ENCODE data around the gene FAT1.

FAT1 gene

GRCh38 chr4:186592966-186593586 lies 130.6 kb downstream of the FAT1 start:
- peaks cover 31 to 48% of the 10 kb centered on the region in 2 experiments for H3K36me3 ChIP-seq (ENCODE audit: control insufficient read depth in 1 of 2, insufficient read depth in 2 of 2, low read length in 2 of 2)
- no peak overlapping the region for H4K8ac ChIP-seq (ENCODE audit: low read depth, low read length)
- H3K4me2 ChIP-seq (ENCODE audit: low read length) = no peak overlapping the region
- no peak overlapping the region for H3K18ac ChIP-seq (ENCODE audit: low read length)
- no peak overlapping the region for H2BK120ac ChIP-seq (ENCODE audit: insufficient read depth, low read length, poor library complexity)
- no peak overlapping the region for H4K12ac ChIP-seq (ENCODE audit: low read depth, low read length)
- no peak overlapping the region for H2AK5ac ChIP-seq (ENCODE audit: low read length)
- H3K79me2 ChIP-seq (ENCODE audit: control insufficient read depth, insufficient read depth, low read length, poor library complexity) = no peaks in the 10 kb centered on the region
- H3K27ac ChIP-seq (ENCODE audit: low read depth, low read length) = no peak overlapping the region
- no peak for DNase-seq
- no peaks in the 10 kb centered on the region for H3K79me1 ChIP-seq (ENCODE audit: low read length)
- H3K4me3 ChIP-seq (ENCODE audit: low read depth, low read length) = no peak overlapping the region
- no peak overlapping the region for H3K23ac ChIP-seq (ENCODE audit: low read length)
- H3K14ac ChIP-seq (ENCODE audit: low read length) = no peak overlapping the region
- no peak overlapping the region for H2BK12ac ChIP-seq (ENCODE audit: low read length)
- no peak overlapping the region for H3K9ac ChIP-seq (ENCODE audit: low read length)
- H2AFZ ChIP-seq (ENCODE audit: insufficient read depth, low read length, poor library complexity) = no peak overlapping the region
- no peaks in the 10 kb centered on the region for H3K27me3 ChIP-seq (ENCODE audit: insufficient read depth, low read length)
- WGBS (ENCODE audit: extremely low coverage, insufficient coverage, insufficient read length) = no CpG with 5 or more reads among the region's 13 CpGs
- no peak overlapping the region for H4K91ac ChIP-seq (ENCODE audit: low read depth, low read length)
- H3K4me1 ChIP-seq (ENCODE audit: control insufficient read depth in 1 of 2, insufficient read depth in 2 of 2, low read length in 2 of 2) = no peaks in the 10 kb centered on the region
- H2BK5ac ChIP-seq (ENCODE audit: low read depth, low read length, poor library complexity) = no peak overlapping the region
- no peak overlapping the region for H3K4ac ChIP-seq (ENCODE audit: low read depth, low read length)
- H3K9me3 ChIP-seq (ENCODE audit: insufficient read depth, low read depth, low read length) = peaks cover 4% of the 10 kb centered on the region

GRCh38 chr4:186592445-186592844 lies 131.2 kb downstream of the FAT1 start:
- no peak overlapping the region for H3K4ac ChIP-seq (ENCODE audit: low read depth, low read length)
- no peaks in the 10 kb centered on the region for H3K79me1 ChIP-seq (ENCODE audit: low read length)
- no peak overlapping the region for H2AFZ ChIP-seq (ENCODE audit: insufficient read depth, low read length, poor library complexity)
- no peak overlapping the region for H4K12ac ChIP-seq (ENCODE audit: low read depth, low read length)
- H2BK120ac ChIP-seq (ENCODE audit: insufficient read depth, low read length, poor library complexity) = no peak overlapping the region
- DNase-seq = no peak
- no peak overlapping the region for H3K27ac ChIP-seq (ENCODE audit: low read depth, low read length)
- no peak overlapping the region for H3K18ac ChIP-seq (ENCODE audit: low read length)
- H3K79me2 ChIP-seq (ENCODE audit: control insufficient read depth, insufficient read depth, low read length, poor library complexity) = no peaks in the 10 kb centered on the region
- no peak overlapping the region for H3K4me2 ChIP-seq (ENCODE audit: low read length)
- H3K36me3 ChIP-seq (ENCODE audit: control insufficient read depth in 1 of 2, insufficient read depth in 2 of 2, low read length in 2 of 2) = peaks cover 30 to 44% of the 10 kb centered on the region in 2 experiments
- H2AK5ac ChIP-seq (ENCODE audit: low read length) = no peak overlapping the region
- H3K9me3 ChIP-seq (ENCODE audit: insufficient read depth, low read depth, low read length) = peaks cover 4% of the 10 kb centered on the region
- no peaks in the 10 kb centered on the region for H3K4me1 ChIP-seq (ENCODE audit: control insufficient read depth in 1 of 2, insufficient read depth in 2 of 2, low read length in 2 of 2)
- no peak overlapping the region for H3K23ac ChIP-seq (ENCODE audit: low read length)
- H4K8ac ChIP-seq (ENCODE audit: low read depth, low read length) = no peak overlapping the region
- H4K91ac ChIP-seq (ENCODE audit: low read depth, low read length) = no peak overlapping the region
- no peak overlapping the region for H3K9ac ChIP-seq (ENCODE audit: low read length)
- H3K14ac ChIP-seq (ENCODE audit: low read length) = no peak overlapping the region
- no peaks in the 10 kb centered on the region for H3K27me3 ChIP-seq (ENCODE audit: insufficient read depth, low read length)
- H2BK12ac ChIP-seq (ENCODE audit: low read length) = no peak overlapping the region
- no peak overlapping the region for H3K4me3 ChIP-seq (ENCODE audit: low read depth, low read length)
- no peak overlapping the region for H2BK5ac ChIP-seq (ENCODE audit: low read depth, low read length, poor library complexity)
- no CpG with 5 or more reads among the region's 8 CpGs for WGBS (ENCODE audit: extremely low coverage, insufficient coverage, insufficient read length)

- H2AFZ ChIP-seq (ENCODE audit: insufficient read depth, low read length, poor library complexity) = no peak overlapping the region
- H3K23ac ChIP-seq (ENCODE audit: low read length) = no peak overlapping the region
- no peak overlapping the region for H2BK12ac ChIP-seq (ENCODE audit: low read length)
- H3K9ac ChIP-seq (ENCODE audit: low read length) = no peak overlapping the region
- no peak overlapping the region for H4K91ac ChIP-seq (ENCODE audit: low read depth, low read length)
- no peak overlapping the region for H2BK120ac ChIP-seq (ENCODE audit: insufficient read depth, low read length, poor library complexity)
- H2AK5ac ChIP-seq (ENCODE audit: low read length) = no peak overlapping the region
- no CpG with 5 or more reads among the region's 6 CpGs for WGBS (ENCODE audit: extremely low coverage, insufficient coverage, insufficient read length)
- no peaks in the 10 kb centered on the region for H3K27me3 ChIP-seq (ENCODE audit: insufficient read depth, low read length)
- H3K4ac ChIP-seq (ENCODE audit: low read depth, low read length) = no peak overlapping the region
- no peak overlapping the region for H4K8ac ChIP-seq (ENCODE audit: low read depth, low read length)
- no peak overlapping the region for H3K4me2 ChIP-seq (ENCODE audit: low read length)
- H3K18ac ChIP-seq (ENCODE audit: low read length) = no peak overlapping the region
- no peak overlapping the region for H3K27ac ChIP-seq (ENCODE audit: low read depth, low read length)
- H3K14ac ChIP-seq (ENCODE audit: low read length) = no peak overlapping the region
- DNase-seq = no peak
- H4K12ac ChIP-seq (ENCODE audit: low read depth, low read length) = no peak overlapping the region
- H3K36me3 ChIP-seq (ENCODE audit: control insufficient read depth in 1 of 2, insufficient read depth in 2 of 2, low read length in 2 of 2) = peaks cover 25 to 39% of the 10 kb centered on the region in 2 experiments
- H3K9me3 ChIP-seq (ENCODE audit: insufficient read depth, low read depth, low read length) = peaks cover 2% of the 10 kb centered on the region
- no peaks in the 10 kb centered on the region for H3K79me1 ChIP-seq (ENCODE audit: low read length)
- no peak overlapping the region for H2BK5ac ChIP-seq (ENCODE audit: low read depth, low read length, poor library complexity)
- H3K4me1 ChIP-seq (ENCODE audit: control insufficient read depth in 1 of 2, insufficient read depth in 2 of 2, low read length in 2 of 2) = no peaks in the 10 kb centered on the region
- no peaks in the 10 kb centered on the region for H3K79me2 ChIP-seq (ENCODE audit: control insufficient read depth, insufficient read depth, low read length, poor library complexity)
- H3K4me3 ChIP-seq (ENCODE audit: low read depth, low read length) = no peak overlapping the region
These were observed 132.0 kb downstream of the FAT1 start for GRCh38 chr4:186591651-186592050.

GRCh38 chr4:186588503-186588902 lies 135.2 kb downstream of the FAT1 start:
- Histone ChIP-seq H3K4ac (ENCODE audit: low read depth, low read length) (no peak overlapping the region), H3K4me3 (ENCODE audit: low read depth, low read length) (no peak overlapping the region), H2BK5ac (ENCODE audit: low read depth, low read length, poor library complexity) (no peak overlapping the region), H3K27me3 (ENCODE audit: insufficient read depth, low read length) (no peaks in the 10 kb centered on the region), H3K18ac (ENCODE audit: low read length) (no peak overlapping the region), H4K91ac (ENCODE audit: low read depth, low read length) (no peak overlapping the region), H3K4me1 (ENCODE audit: control insufficient read depth in 1 of 2, insufficient read depth in 2 of 2, low read length in 2 of 2) (no peaks in the 10 kb centered on the region), H3K14ac (ENCODE audit: low read length) (no peak overlapping the region), H4K12ac (ENCODE audit: low read depth, low read length) (no peak overlapping the region), H3K79me2 (ENCODE audit: control insufficient read depth, insufficient read depth, low read length, poor library complexity) (no peaks in the 10 kb centered on the region), H2AK5ac (ENCODE audit: low read length) (no peak overlapping the region), H3K27ac (ENCODE audit: low read depth, low read length) (no peak overlapping the region), H2BK12ac (ENCODE audit: low read length) (no peak overlapping the region), H2AFZ (ENCODE audit: insufficient read depth, low read length, poor library complexity) (no peak overlapping the region), H3K9ac (ENCODE audit: low read length) (no peak overlapping the region), H4K8ac (ENCODE audit: low read depth, low read length) (no peak overlapping the region), H3K9me3 (ENCODE audit: insufficient read depth, low read depth, low read length) (peaks cover 2% of the 10 kb centered on the region), H2BK120ac (ENCODE audit: insufficient read depth, low read length, poor library complexity) (no peak overlapping the region), H3K36me3 (ENCODE audit: control insufficient read depth in 1 of 2, insufficient read depth in 2 of 2, low read length in 2 of 2) (peaks cover 17 to 37% of the 10 kb centered on the region in 2 experiments), H3K23ac (ENCODE audit: low read length) (no peak overlapping the region), H3K79me1 (ENCODE audit: low read length) (no peaks in the 10 kb centered on the region), H3K4me2 (ENCODE audit: low read length) (no peak overlapping the region)
- WGBS (ENCODE audit: extremely low coverage, insufficient coverage, insufficient read length) = no CpG with 5 or more reads among the region's 20 CpGs
- DNase-seq = no peak
